Right renal pelvis (tissue), 4 donors: ENCODE data around the gene BATF. TPM values are rescaled to one million over a fixed set of nuclear protein-coding genes. Genes with fewer than 3 reads are reported as not detected.
A peak's percentile ranks its signal among the peaks of the same experiment; 100 is the strongest.

Source experiments
- DNase-seq, 4 donors: peaks; one replicate each; pipeline ENCODE4 v3.0.0-alpha.2; 2013; ENCODE audit warnings: low read depth in 4 of 4, low spot score in 3 of 4, missing footprints in 1 of 4
- polyA plus RNA-seq, 4 donors: library from polyadenylated mRNA; unstranded; fragments of 120-200 nt; gene quantifications; one replicate each; pipeline ENCODE4 v1.2.1, GENCODE V29; 2013; ENCODE audit not compliant: insufficient read length in 4 of 4

The BATF gene
- polyA plus RNA-seq, 4 donors, result 0.50 to 1.00 (median 0.97) TPM; not detected in 1

GRCh38 chr14:75559045-75559444 lies 36.8 kb downstream of the BATF start:
- no peak for DNase-seq

- no peak for DNase-seq
These were observed 37.4 kb downstream of the BATF start for GRCh38 chr14:75559451-75560222.

- DNase-seq, result peak; percentile 60 to 73 (median 68)
These were observed 38.8 kb downstream of the BATF start for GRCh38 chr14:75561013-75561432.

GRCh38 chr14:75562089-75562488 lies 39.8 kb downstream of the BATF start:
- DNase-seq, result no peak

- DNase-seq, result no peak
These were observed 40.2 kb downstream of the BATF start for GRCh38 chr14:75562489-75562888.

GRCh38 chr14:75563931-75564330 lies 41.7 kb downstream of the BATF start:
- no peak for DNase-seq

GRCh38 chr14:75565056-75565455 lies 42.8 kb downstream of the BATF start:
- DNase-seq, result no peak

GRCh38 chr14:75566321-75566720 lies 44.1 kb downstream of the BATF start:
- DNase-seq, result no peak

- DNase-seq, result no peak
These were observed 44.5 kb downstream of the BATF start for GRCh38 chr14:75566752-75567151.

- DNase-seq, result no peak
These were observed 45.9 kb downstream of the BATF start for GRCh38 chr14:75568140-75568539.

- DNase-seq, result no peak
These were observed 46.5 kb downstream of the BATF start for GRCh38 chr14:75568791-75569190.

- DNase-seq, result no peak
These were observed 48.5 kb downstream of the BATF start for GRCh38 chr14:75570797-75571196.

- DNase-seq, result no peak
These were observed 49.8 kb downstream of the BATF start for GRCh38 chr14:75572104-75572503.

- no peak for DNase-seq
These were observed 54.8 kb downstream of the BATF start for GRCh38 chr14:75577090-75577489.

GRCh38 chr14:75577729-75578101 lies 55.4 kb downstream of the BATF start:
- peak; percentile 67 to 69 (median 69) for DNase-seq

- peak; percentile 33 to 62 (median 50) for DNase-seq
These were observed 56.0 kb downstream of the BATF start, which contains the start of gene FLVCR2 for GRCh38 chr14:75578102-75578785. FLVCR2 (plus strand) TSS chr14:75578620; CDS start chr14:75578973, 353 bp downstream.

- peak in 3 of 4 donors; percentile 20 to 36 (median 33) for DNase-seq
These were observed 56.6 kb downstream of the BATF start for GRCh38 chr14:75578786-75579337.

GRCh38 chr14:75579338-75579864 lies 57.1 kb downstream of the BATF start:
- no peak for DNase-seq

- DNase-seq, result no peak
These were observed 57.6 kb downstream of the BATF start for GRCh38 chr14:75579882-75580281.

GRCh38 chr14:75587388-75587787 lies 65.1 kb downstream of the BATF start:
- DNase-seq, result no peak

- no peak for DNase-seq
These were observed 67.7 kb downstream of the BATF start for GRCh38 chr14:75589931-75590330.
